GM23338 (cell line): ENCODE measurements around the gene SLC10A2. TPM values are rescaled to one million over a fixed set of nuclear protein-coding genes. Genes with fewer than 3 reads are reported as not detected.

Experiments
- ATAC-seq: fragments of 200-7000 bp; cut with Tn5 transposase; 3 replicates; pipeline ENCODE4 v1.9.1; 2020
- DNase-seq: peaks from one replicate; pipeline ENCODE4 v3.0.0-alpha.2; 2015; ENCODE audit warnings: low spot score
- H2AFZ ChIP-seq: fragments of 200-600 bp; sonication (generic); 2 replicates; pipeline ENCODE4 v1.8.0; 2016; ENCODE audit warnings: antibody characterized with exemption, mild to moderate bottlenecking, moderate library complexity
- H3F3A ChIP-seq: fragments of 200-600 bp; sonication (generic); replicated peaks from 2 replicates; pipeline ENCODE4 v1.8.0; 2017; ENCODE audit warnings: antibody characterized with exemption, mixed run types, low read depth
- H3K27ac ChIP-seq: fragments of 200-600 bp; sonication (generic); 2 replicates; pipeline ENCODE4 v1.6.1; 2016; ENCODE audit warnings: low read depth
- H3K27me3 ChIP-seq: fragments of 200-600 bp; sonication (generic); 2 replicates; pipeline ENCODE4 v1.8.0; 2016; ENCODE audit warnings: mild to moderate bottlenecking, mixed run types, moderate library complexity; ENCODE audit not compliant: insufficient read depth
- H3K36me3 ChIP-seq: fragments of 200-600 bp; sonication (generic); 2 replicates; pipeline ENCODE4 v1.8.0; 2016; ENCODE audit warnings: mild to moderate bottlenecking; ENCODE audit not compliant: insufficient read depth
- H3K4me1 ChIP-seq: fragments of 200-600 bp; sonication (generic); 2 replicates; pipeline ENCODE4 v1.8.0; 2016; ENCODE audit warnings: mild to moderate bottlenecking, moderate library complexity; ENCODE audit not compliant: insufficient read depth
- H3K4me2 ChIP-seq: fragments of 200-600 bp; sonication (generic); 2 replicates; pipeline ENCODE4 v1.7.1; 2017; ENCODE audit warnings: mixed run types
- H3K4me3 ChIP-seq: fragments of 200-600 bp; sonication (generic); 2 replicates; pipeline ENCODE4 v1.6.1; 2016; ENCODE audit warnings: mixed run types
- H3K79me2 ChIP-seq: fragments of 200-600 bp; sonication (generic); replicated peaks from 2 replicates; pipeline ENCODE4 v1.8.0; 2017; ENCODE audit warnings: mild to moderate bottlenecking; ENCODE audit not compliant: insufficient read depth
- H3K9me2 ChIP-seq: fragments of 200-600 bp; sonication (generic); 2 replicates; pipeline ENCODE4 v1.8.0; 2017; ENCODE audit not compliant: insufficient read depth
- H4K20me1 ChIP-seq: fragments of 200-600 bp; sonication (generic); replicated peaks from 2 replicates; pipeline ENCODE4 v1.8.0; 2017; ENCODE audit warnings: mild to moderate bottlenecking; ENCODE audit not compliant: insufficient read depth
- H3K27ac Mint-ChIP-seq: 2 replicates; pipeline ENCODE4 v1.8.0; 2020; ENCODE audit warnings: inconsistent platforms, mild to moderate bottlenecking, moderate library complexity, mixed read lengths
- H3K27me3 Mint-ChIP-seq: 3 replicates; pipeline ENCODE4 v1.8.0; 2022; ENCODE audit warnings: low read depth, mild to moderate bottlenecking, moderate library complexity, mixed read lengths, inconsistent platforms; ENCODE audit not compliant: insufficient read depth, poor library complexity
- H3K36me3 Mint-ChIP-seq: 3 replicates; pipeline ENCODE4 v1.8.0; 2021; ENCODE audit warnings: low read depth, mild to moderate bottlenecking, inconsistent platforms, moderate library complexity, mixed read lengths
- H3K4me1 Mint-ChIP-seq: 3 replicates; pipeline ENCODE4 v1.8.0; 2020; ENCODE audit warnings: mild to moderate bottlenecking, inconsistent platforms, mixed read lengths
- H3K4me3 Mint-ChIP-seq: 3 replicates; pipeline ENCODE4 v1.8.0; 2021; ENCODE audit warnings: moderate library complexity, mild to moderate bottlenecking, inconsistent platforms, mixed read lengths
- H3K9me3 Mint-ChIP-seq: 3 replicates; pipeline ENCODE4 v1.8.0; 2020; ENCODE audit warnings: moderate library complexity, mild to moderate bottlenecking, inconsistent platforms, mixed read lengths
- CREB1 ChIP-seq: fragments of 250-450 bp; sonication (Bioruptor Pico); IDR thresholded peaks from 2 replicates; pipeline ENCODE4 v1.5.0; 2020; ENCODE audit warnings: low read depth, mild to moderate bottlenecking, moderate library complexity
- EZH2 ChIP-seq: fragments of 200-600 bp; sonication (generic); IDR thresholded peaks from one replicate; pipeline ENCODE4 v1.8.0; 2017; ENCODE audit warnings: antibody characterized with exemption, mild to moderate bottlenecking, low read depth; ENCODE audit not compliant: unreplicated experiment
- EZH2phosphoT487 ChIP-seq: fragments of 200-600 bp; sonication (generic); IDR thresholded peaks from one replicate; pipeline ENCODE4 v1.8.1; 2018; ENCODE audit warnings: antibody characterized with exemption; ENCODE audit not compliant: unreplicated experiment
- JUNB ChIP-seq: IDR thresholded peaks from one replicate; pipeline ENCODE4 v1.6.1; 2016; ENCODE audit warnings: antibody characterized with exemption; ENCODE audit not compliant: unreplicated experiment
- NANOG ChIP-seq: IDR thresholded peaks from 2 replicates; pipeline ENCODE4 v1.6.1; 2016; ENCODE audit warnings: antibody characterized with exemption, borderline replicate concordance
- POLR2AphosphoS5 ChIP-seq: IDR thresholded peaks from 2 replicates; pipeline ENCODE4 v1.6.1; 2016; ENCODE audit warnings: antibody characterized with exemption, low read depth
- STAT1 ChIP-seq: IDR thresholded peaks from one replicate; pipeline ENCODE4 v1.6.1; 2016; ENCODE audit warnings: antibody characterized with exemption; ENCODE audit not compliant: unreplicated experiment
- ZNF114 ChIP-seq: fragments of 250-450 bp; sonication (Bioruptor Pico); IDR thresholded peaks from 2 replicates; pipeline ENCODE4 v1.5.0; 2020; ENCODE audit warnings: mild to moderate bottlenecking, moderate library complexity
- ZNF331 ChIP-seq: fragments of 250-450 bp; sonication (Bioruptor Pico); IDR thresholded peaks from 2 replicates; pipeline ENCODE4 v1.5.0; 2020; ENCODE audit warnings: low read depth, mild to moderate bottlenecking, moderate library complexity
- polyA plus RNA-seq: library from polyadenylated mRNA; unstranded; fragments of >200 nt; fragmentation: Nextera tagmentation; extraction: Ambion mirVana; gene quantifications from 2 replicates; pipeline ENCODE4 v1.2.1, GENCODE V29; 2016
- total RNA-seq: library from RNA; depleted of rRNA; stranded (reverse); fragments of >200 nt; shearing (Covaris generic); gene quantifications from 2 replicates; pipeline ENCODE4 v1.2.3, GENCODE V29; 2014
- TF ChIP-seq, protein P1 (sequence below): IDR thresholded peaks from one replicate; pipeline ENCODE4 v1.6.1; 2018; ENCODE audit warnings: antibody characterized with exemption; ENCODE audit not compliant: unreplicated experiment
- TF ChIP-seq, protein P2 (sequence below): IDR thresholded peaks from 2 replicates; pipeline ENCODE4 v1.6.1; 2016; ENCODE audit warnings: antibody characterized with exemption
- TF ChIP-seq, protein P3 (sequence below), 2 experiments: fragments of 200-600 bp in 1 of 2; sonication (generic) in 1 of 2; conservative IDR thresholded peaks; 2 replicates each; pipeline versions ENCODE4 v1.5.1 to v1.6.1; 2016 to 2017; ENCODE audit warnings: antibody characterized with exemption in 2 of 2, low read depth in 2 of 2, mild to moderate bottlenecking in 2 of 2, moderate library complexity in 1 of 2
- TF ChIP-seq, protein P4 (sequence below): fragments of 250-450 bp; sonication (Bioruptor Pico); IDR thresholded peaks from 2 replicates; pipeline ENCODE4 v1.5.0; 2020; ENCODE audit warnings: mild to moderate bottlenecking, moderate library complexity

Gene SLC10A2
- total and polyA plus RNA-seq, 2 experiments from 2014 or later: not detected

DNA sequence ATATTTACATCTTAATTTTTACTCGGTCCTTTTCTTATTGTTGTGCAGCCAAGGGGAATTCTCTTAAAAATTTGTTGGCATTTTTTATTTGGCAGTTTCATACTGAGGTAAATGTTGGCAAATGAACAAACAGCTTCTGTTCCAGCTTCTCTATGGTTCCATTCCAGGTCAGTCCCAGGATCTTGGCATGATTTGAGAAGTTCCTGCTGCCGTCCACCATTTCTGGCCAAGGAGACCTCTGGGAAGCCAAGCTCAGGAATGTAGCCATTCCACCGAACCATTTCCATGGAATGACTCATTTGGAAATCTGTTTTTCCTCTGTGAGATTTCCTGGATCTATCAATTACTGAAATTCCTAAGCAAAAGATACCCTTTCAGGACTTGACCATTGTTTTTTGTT is 43.9 kb downstream of the SLC10A2 start:
- H3K4me1 ChIP-seq: no peaks in the 10 kb centered on the region
- H3K4me2 ChIP-seq: no peak overlapping the region
- TF ChIP-seq, protein P1, sequence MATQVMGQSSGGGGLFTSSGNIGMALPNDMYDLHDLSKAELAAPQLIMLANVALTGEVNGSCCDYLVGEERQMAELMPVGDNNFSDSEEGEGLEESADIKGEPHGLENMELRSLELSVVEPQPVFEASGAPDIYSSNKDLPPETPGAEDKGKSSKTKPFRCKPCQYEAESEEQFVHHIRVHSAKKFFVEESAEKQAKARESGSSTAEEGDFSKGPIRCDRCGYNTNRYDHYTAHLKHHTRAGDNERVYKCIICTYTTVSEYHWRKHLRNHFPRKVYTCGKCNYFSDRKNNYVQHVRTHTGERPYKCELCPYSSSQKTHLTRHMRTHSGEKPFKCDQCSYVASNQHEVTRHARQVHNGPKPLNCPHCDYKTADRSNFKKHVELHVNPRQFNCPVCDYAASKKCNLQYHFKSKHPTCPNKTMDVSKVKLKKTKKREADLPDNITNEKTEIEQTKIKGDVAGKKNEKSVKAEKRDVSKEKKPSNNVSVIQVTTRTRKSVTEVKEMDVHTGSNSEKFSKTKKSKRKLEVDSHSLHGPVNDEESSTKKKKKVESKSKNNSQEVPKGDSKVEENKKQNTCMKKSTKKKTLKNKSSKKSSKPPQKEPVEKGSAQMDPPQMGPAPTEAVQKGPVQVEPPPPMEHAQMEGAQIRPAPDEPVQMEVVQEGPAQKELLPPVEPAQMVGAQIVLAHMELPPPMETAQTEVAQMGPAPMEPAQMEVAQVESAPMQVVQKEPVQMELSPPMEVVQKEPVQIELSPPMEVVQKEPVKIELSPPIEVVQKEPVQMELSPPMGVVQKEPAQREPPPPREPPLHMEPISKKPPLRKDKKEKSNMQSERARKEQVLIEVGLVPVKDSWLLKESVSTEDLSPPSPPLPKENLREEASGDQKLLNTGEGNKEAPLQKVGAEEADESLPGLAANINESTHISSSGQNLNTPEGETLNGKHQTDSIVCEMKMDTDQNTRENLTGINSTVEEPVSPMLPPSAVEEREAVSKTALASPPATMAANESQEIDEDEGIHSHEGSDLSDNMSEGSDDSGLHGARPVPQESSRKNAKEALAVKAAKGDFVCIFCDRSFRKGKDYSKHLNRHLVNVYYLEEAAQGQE: no peak
- TF ChIP-seq ZNF331 (CRISPR knock-in tag) (no peak), EZH2 (no peak), JUNB (no peak), STAT1 (no peak), NANOG (no peak), EZH2phosphoT487 (no peak), ZNF114 (no peak), POLR2AphosphoS5 (no peak), CREB1 (CRISPR knock-in tag) (no peak)
- TF ChIP-seq, protein P2, sequence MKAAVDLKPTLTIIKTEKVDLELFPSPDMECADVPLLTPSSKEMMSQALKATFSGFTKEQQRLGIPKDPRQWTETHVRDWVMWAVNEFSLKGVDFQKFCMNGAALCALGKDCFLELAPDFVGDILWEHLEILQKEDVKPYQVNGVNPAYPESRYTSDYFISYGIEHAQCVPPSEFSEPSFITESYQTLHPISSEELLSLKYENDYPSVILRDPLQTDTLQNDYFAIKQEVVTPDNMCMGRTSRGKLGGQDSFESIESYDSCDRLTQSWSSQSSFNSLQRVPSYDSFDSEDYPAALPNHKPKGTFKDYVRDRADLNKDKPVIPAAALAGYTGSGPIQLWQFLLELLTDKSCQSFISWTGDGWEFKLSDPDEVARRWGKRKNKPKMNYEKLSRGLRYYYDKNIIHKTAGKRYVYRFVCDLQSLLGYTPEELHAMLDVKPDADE: no peak
- TF ChIP-seq, protein P3, sequence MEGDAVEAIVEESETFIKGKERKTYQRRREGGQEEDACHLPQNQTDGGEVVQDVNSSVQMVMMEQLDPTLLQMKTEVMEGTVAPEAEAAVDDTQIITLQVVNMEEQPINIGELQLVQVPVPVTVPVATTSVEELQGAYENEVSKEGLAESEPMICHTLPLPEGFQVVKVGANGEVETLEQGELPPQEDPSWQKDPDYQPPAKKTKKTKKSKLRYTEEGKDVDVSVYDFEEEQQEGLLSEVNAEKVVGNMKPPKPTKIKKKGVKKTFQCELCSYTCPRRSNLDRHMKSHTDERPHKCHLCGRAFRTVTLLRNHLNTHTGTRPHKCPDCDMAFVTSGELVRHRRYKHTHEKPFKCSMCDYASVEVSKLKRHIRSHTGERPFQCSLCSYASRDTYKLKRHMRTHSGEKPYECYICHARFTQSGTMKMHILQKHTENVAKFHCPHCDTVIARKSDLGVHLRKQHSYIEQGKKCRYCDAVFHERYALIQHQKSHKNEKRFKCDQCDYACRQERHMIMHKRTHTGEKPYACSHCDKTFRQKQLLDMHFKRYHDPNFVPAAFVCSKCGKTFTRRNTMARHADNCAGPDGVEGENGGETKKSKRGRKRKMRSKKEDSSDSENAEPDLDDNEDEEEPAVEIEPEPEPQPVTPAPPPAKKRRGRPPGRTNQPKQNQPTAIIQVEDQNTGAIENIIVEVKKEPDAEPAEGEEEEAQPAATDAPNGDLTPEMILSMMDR (conservative IDR thresholded peaks at IDR 0.05; ENCODE audit: low read depth in 2 of 2): no peak
- TF ChIP-seq, protein P4, sequence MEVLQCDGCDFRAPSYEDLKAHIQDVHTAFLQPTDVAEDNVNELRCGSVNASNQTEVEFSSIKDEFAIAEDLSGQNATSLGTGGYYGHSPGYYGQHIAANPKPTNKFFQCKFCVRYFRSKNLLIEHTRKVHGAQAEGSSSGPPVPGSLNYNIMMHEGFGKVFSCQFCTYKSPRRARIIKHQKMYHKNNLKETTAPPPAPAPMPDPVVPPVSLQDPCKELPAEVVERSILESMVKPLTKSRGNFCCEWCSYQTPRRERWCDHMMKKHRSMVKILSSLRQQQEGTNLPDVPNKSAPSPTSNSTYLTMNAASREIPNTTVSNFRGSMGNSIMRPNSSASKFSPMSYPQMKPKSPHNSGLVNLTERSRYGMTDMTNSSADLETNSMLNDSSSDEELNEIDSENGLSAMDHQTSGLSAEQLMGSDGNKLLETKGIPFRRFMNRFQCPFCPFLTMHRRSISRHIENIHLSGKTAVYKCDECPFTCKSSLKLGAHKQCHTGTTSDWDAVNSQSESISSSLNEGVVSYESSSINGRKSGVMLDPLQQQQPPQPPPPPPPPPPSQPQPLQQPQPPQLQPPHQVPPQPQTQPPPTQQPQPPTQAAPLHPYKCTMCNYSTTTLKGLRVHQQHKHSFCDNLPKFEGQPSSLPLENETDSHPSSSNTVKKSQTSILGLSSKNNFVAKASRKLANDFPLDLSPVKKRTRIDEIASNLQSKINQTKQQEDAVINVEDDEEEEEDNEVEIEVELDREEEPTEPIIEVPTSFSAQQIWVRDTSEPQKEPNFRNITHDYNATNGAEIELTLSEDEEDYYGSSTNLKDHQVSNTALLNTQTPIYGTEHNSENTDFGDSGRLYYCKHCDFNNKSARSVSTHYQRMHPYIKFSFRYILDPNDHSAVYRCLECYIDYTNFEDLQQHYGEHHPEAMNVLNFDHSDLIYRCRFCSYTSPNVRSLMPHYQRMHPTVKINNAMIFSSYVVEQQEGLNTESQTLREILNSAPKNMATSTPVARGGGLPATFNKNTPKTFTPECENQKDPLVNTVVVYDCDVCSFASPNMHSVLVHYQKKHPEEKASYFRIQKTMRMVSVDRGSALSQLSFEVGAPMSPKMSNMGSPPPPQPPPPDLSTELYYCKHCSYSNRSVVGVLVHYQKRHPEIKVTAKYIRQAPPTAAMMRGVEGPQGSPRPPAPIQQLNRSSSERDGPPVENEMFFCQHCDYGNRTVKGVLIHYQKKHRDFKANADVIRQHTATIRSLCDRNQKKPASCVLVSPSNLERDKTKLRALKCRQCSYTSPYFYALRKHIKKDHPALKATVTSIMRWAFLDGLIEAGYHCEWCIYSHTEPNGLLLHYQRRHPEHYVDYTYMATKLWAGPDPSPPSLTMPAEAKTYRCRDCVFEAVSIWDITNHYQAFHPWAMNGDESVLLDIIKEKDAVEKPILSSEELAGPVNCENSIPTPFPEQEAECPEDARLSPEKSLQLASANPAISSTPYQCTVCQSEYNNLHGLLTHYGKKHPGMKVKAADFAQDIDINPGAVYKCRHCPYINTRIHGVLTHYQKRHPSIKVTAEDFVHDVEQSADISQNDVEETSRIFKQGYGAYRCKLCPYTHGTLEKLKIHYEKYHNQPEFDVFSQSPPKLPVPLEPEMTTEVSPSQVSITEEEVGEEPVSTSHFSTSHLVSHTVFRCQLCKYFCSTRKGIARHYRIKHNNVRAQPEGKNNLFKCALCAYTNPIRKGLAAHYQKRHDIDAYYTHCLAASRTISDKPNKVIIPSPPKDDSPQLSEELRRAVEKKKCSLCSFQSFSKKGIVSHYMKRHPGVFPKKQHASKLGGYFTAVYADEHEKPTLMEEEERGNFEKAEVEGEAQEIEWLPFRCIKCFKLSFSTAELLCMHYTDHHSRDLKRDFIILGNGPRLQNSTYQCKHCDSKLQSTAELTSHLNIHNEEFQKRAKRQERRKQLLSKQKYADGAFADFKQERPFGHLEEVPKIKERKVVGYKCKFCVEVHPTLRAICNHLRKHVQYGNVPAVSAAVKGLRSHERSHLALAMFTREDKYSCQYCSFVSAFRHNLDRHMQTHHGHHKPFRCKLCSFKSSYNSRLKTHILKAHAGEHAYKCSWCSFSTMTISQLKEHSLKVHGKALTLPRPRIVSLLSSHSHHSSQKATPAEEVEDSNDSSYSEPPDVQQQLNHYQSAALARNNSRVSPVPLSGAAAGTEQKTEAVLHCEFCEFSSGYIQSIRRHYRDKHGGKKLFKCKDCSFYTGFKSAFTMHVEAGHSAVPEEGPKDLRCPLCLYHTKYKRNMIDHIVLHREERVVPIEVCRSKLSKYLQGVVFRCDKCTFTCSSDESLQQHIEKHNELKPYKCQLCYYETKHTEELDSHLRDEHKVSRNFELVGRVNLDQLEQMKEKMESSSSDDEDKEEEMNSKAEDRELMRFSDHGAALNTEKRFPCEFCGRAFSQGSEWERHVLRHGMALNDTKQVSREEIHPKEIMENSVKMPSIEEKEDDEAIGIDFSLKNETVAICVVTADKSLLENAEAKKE: no peak
- Mint-ChIP-seq H3K36me3 (no peaks in the 10 kb centered on the region; the same call in 2 of the 3 replicates), H3K4me3 (no peak overlapping the region), H3K27me3 (no peaks in the 10 kb centered on the region), H3K4me1 (no peaks in the 10 kb centered on the region), H3K9me3 (peaks cover 15% of the 10 kb centered on the region), H3K27ac (no peak overlapping the region)
- H3K4me3 ChIP-seq: no peak overlapping the region
- H3K79me2 ChIP-seq: no peaks in the 10 kb centered on the region
- H3K27me3 ChIP-seq: no peaks in the 10 kb centered on the region
- H3K36me3 ChIP-seq: no peaks in the 10 kb centered on the region
- DNase-seq: no peak
- no peaks in the 10 kb centered on the region for H3K9me2 ChIP-seq
- no peak overlapping the region for H2AFZ ChIP-seq
- no peaks in the 10 kb centered on the region for H3F3A ChIP-seq
- no peak for ATAC-seq
- H4K20me1 ChIP-seq: no peaks in the 10 kb centered on the region
- H3K27ac ChIP-seq: no peak overlapping the region
